GM18498 (cell line): ENCODE measurements around the gene TTC39B.

Experiments
- ATAC-seq: cut with Tn5 transposase; IDR thresholded peaks from one replicate; pipeline ENCODE4 v1.9.1; 2021; ENCODE audit warnings: mild to moderate bottlenecking, moderate library complexity; ENCODE audit not compliant: unreplicated experiment

TTC39B gene

DNA sequence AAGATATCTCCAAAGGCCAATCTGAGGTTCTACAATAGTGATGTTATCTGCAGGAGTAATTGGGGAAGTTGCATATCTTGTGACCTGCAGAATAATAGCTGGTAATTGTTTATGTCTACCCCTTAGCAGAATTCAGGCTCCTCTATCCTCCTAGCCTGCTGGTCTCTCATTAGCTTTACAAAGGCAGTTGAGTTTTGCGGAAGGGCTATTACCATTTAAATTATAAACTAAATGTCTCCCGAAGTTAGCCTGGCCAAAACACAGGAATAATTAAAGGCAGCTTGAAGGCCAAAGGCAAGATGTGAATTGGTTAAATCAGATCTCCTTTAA, 168.7 kb downstream of the TTC39B start:
- no peak for ATAC-seq

DNA sequence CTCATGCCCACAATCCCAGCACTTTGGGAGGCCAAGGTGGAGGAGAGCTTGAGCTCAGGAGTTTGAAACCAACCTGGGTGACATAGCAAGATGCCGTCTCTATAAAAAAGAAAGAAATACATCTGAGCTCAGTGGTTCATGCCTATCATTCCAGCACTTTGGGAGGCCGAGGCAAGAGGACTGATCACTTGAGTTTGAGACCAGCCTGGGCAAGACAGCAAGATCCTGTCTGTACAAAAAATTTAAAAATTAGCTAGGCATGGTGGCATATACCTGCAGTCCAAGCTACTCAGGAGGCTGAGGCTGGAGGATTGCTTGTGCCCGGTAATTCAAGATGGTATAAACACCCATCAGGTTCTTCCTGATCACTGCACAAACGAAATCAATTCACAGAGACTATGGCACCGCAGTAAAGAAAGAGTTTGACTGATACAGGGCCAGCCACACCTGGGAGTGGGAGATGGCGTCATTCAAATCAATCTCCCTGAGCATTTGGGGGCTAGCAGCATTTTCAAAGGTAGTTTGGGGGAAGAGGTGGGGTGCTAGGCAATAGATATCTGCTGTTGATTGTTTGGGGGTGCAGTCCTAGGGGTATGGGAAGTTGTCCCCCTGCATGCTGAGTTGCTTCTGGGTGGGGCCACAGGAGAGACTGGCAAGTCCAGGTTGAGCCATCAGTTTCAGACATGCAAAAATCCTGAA, 169.2 kb downstream of the TTC39B start:
- ATAC-seq, result no peak

DNA sequence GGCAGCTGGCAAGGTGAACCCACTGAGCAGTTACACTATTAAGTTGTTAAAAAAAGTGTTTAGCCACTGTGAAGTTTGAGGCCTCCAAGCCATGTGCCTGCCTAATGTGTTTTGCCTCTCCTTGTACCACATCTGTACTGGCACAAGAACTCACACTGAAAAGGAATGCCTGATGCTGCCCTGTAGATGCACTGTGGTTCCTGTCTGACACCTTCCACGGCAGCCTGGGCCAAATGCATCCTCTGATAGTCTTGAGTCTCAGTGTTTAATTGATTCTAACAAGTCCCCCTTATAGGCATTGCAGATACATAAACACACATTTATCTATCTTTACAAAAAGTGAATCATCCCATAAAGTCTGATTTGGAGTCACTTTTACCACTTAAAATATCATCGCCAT, 169.9 kb downstream of the TTC39B start:
- no peak for ATAC-seq

DNA sequence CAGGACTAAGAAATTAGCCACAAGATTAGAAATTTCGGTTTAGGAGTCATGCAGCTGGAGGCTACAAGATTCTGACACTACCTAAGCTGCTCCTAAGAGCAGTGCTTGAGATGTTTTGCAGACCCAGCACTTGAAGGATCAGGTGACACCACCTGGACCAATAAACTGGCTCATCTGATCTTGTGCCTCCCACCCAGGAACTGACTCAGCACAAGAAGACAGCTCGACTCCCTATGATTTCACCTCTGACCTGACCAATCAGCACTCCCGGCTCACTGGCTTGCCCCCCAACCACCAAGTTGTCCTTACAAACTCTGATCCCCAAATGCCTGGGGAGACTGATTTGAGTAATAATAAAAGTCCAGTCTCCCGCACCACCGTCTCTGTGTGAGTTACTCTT, 170.4 kb downstream of the TTC39B start:
- ATAC-seq, result no peak

DNA sequence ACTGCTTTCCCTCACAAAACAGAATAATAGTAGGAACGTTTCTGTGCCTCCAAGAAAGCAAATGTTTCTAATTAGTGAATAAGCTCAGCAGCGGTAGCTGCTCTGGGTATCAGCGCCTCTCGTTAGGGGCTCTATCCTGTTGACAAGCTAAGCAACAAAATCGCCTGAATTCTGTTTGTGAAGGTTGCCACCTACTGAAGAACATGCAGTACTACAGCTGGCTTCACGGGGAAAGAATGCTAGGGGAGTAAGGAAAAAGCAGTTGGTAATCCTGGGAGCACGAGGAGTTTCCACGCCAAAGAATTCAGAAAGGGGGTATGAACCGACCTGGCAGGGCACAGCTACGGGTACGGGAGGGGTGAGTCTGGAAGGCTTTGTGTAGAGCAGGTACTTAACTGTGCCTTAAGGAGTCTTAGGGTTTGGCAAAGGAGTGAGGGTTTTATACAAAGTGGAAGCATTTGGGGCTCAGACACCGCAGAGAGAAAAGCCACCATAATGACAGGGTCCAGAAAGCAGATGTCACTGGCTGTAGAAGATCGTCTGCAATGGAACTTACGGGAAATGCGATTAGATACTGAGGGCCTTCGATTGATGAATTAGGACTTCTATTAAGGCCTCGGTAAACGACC, 171.7 kb downstream of the TTC39B start:
- ATAC-seq, result peak; percentile 92

DNA sequence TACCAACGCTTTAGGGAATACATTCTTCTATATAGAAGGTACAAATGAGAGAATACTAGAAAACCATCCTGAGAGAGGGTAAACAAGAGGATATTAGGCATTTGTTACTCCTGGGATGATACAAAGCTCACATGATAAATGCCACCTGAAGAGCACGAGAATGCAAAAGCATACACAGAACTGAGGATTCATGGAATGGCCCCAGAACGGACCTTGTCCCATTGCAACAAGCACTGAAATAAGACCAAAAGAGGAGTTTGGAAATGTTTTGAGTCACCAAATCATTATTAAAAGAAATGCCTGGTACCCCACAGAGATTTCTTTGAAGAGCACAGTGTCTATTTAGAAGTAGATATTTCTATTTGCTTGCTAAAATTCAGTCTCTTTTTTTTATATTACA, 173.5 kb downstream of the TTC39B start:
- no peak for ATAC-seq

DNA sequence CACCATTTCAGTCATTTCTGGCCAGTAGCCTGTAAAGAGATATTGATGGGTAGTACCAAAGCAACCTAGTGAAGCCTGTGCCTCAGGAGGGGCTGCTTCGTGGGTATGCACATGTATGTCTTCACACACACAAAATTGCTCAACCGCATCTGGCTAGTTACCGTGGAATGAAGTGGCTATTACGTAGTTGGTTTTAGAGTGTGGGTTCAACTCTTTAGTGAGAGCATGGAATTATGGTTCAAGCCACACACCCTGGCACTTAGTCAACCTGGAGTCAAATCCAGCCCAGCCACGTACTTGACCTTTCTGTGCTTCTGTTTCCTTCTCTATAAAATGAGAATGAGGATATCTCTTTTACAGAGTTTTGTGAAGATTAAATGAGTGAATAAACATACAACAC, 174.9 kb downstream of the TTC39B start:
- ATAC-seq, result no peak

DNA sequence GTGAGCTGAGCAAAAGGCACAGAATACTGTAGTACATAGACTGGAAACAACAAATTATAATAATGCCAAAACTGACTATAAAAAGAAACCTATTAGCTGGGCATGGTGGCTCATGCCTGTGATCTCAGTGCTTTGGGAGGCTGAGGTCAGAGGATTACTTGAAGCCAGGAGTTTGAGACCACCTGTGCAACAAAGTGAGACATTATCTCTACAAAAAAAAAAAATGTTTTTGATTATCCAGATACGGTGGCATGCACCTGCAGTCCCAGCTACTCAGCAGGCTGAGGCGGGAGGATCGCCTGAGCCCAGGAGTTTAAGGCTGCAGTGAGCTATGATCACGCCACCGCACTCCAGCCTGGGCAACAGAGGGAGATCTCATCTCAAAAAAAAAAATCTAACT, 175.9 kb downstream of the TTC39B start:
- no peak for ATAC-seq

DNA sequence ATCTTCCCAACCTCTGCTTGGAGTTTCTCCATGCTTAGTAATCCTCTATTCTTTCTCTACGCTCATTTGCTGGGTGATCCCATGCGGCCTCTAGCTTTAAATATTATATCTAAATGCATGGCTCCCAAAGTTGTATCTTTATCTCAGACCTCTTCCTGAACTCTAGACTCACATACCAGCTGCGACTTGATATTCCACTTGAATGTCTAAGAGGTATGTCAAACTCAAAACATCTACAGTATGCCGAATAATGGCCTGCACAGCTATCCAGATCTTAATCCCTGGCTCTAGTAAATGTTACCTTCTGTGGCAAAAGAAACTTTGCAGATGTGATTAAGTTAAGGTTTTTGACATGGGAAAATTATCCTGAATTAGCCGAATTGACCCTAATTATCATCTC, 179.2 kb downstream of the TTC39B start:
- ATAC-seq, result no peak

DNA sequence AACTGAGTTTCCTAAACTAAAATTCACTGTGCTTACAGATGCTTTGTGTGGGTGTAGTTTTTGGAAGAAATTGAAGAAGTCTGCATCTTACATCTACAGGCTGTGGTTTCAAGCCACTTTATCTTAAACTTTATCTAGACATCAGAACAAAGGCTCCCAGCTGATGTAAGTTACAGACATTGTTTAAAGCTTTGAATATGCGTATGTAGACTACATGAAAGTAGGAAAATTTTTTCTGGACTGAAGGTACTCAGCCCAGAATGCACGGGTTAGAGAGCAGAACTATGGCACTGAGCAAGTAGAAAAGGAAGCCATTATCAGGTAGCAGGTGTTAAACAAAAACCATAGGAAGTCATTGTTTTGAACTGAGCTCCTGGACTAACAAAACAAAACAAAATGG, 185.4 kb downstream of the TTC39B start:
- no peak for ATAC-seq

DNA sequence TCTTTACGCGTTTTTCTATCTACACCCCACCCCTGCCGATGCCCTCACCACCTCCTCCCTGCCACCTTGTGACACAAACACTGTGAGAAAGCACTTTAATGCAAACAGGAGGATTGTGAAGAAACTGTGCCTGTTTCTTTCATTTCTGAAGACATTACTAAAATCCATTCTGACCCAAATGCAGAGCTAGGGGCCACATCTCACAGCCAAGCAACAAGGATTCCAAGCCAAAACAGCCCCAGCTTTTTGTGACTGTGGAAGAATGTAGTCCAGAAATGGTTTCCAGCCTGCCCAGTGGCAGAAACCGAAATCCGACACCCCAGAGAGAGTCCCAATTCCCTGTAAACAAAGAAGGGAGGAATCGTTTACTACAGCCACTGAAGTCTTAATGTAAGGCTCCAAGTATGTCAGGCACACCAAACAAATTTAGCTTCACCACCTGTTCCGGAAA, 190.9 kb downstream of the TTC39B start:
- ATAC-seq, result no peak

DNA sequence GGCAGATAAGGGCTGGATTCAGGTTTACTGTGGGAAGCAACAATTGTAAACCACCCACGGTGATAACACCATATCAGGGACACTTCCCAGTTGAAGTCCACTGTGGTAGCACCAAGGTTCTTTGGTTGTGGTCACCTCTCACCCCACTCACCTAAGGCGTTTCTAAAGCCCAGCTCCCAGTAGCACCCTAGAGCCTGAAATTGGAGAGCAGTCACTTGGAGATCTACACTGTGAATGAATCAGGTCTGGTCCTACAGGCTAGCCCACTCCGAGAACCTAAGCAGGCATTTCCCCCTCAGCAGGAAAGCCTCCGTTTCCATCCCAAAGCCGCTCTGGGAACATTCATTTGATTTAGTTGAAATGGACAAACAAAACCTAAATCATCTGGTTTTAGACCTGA, 191.3 kb downstream of the TTC39B start:
- ATAC-seq, result no peak

DNA sequence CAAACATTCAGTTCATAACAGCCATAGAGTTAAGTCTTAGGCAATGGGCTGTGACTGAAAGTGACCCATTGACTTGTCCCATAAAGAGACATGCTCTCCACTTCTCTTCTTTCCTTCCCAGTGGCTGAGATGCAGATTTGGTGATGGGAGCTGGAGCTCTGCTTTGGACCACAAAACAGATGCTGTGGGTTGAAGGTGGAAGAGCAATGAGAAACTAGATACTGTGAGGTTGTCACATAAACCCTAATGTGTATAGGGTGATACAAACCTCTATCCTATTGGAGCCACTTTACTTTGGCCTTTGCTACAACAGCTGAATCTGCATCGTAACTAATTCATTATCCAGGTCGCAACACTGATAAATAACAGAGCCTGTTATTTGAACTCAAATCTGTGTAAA, 192.0 kb downstream of the TTC39B start:
- ATAC-seq, result no peak
